Panc1 (cell line): ENCODE data around the gene FBRS. TPM values are rescaled to one million over a fixed set of nuclear protein-coding genes. Genes with fewer than 3 reads are reported as not detected.

Experiments
- ATAC-seq: fragments of 200-7000 bp; cut with Tn5 transposase; 2 replicates; pipeline ENCODE4 v1.9.1; 2020; ENCODE audit warnings: mild to moderate bottlenecking, moderate library complexity
- BruUV-seq: library from RNA; stranded (reverse); fragments of 400-500 nt; replicated peaks from 2 replicates; lab custom pipeline; 2021; lab: Mats Ljungman, UMichigan
- CTCF ChIA-PET: fragments of 300-600 bp; sonication (Branson Sonifier 250); formaldehyde crosslinking; loops from one replicate; lab custom pipeline; 2022; ENCODE audit warnings: antibody characterized with exemption; lab: Charles Lee
- POLR2A ChIA-PET: fragments of 300-600 bp; sonication (Branson Sonifier 250); formaldehyde crosslinking; loops from one replicate; lab custom pipeline; 2022; ENCODE audit warnings: antibody characterized with exemption; lab: Charles Lee
- DNase-seq: peaks from one replicate; pipeline ENCODE4 v3.0.0-alpha.2; 2010; ENCODE audit warnings: low read depth, low spot score
- H3K27ac ChIP-seq: 2 replicates; pipeline ENCODE4 v1.5.1; 2011; ENCODE audit warnings: mild to moderate bottlenecking, low read length, inconsistent platforms
- H3K27me3 ChIP-seq: fragments of 200-500 bp; sonication (Bioruptor generic); 2 replicates; pipeline ENCODE4 v1.6.0; 2014; ENCODE audit warnings: low read length, inconsistent platforms; ENCODE audit not compliant: control insufficient read depth, insufficient read depth
- H3K36me3 ChIP-seq: fragments of 200-500 bp; sonication (Bioruptor generic); 2 replicates; pipeline ENCODE4 v1.5.1; 2014; ENCODE audit warnings: inconsistent platforms, mild to moderate bottlenecking, low read length, moderate library complexity; ENCODE audit not compliant: control insufficient read depth, insufficient read depth
- H3K4me1 ChIP-seq: 2 replicates; pipeline ENCODE4 v1.5.1; 2011; ENCODE audit warnings: inconsistent platforms, mild to moderate bottlenecking, low read length, moderate library complexity; ENCODE audit not compliant: control insufficient read depth, insufficient read depth
- H3K4me3 ChIP-seq, 2 experiments: 2 replicates each; pipeline ENCODE4 v1.5.1; 2011 to 2012; ENCODE audit warnings: low read depth in 2 of 2, low read length in 2 of 2, mild to moderate bottlenecking in 2 of 2, inconsistent platforms in 1 of 2, moderate library complexity in 1 of 2
- H3K9me3 ChIP-seq: fragments of 200-500 bp; sonication (Bioruptor generic); 2 replicates; pipeline ENCODE4 v1.5.1; 2014; ENCODE audit warnings: low read depth, mild to moderate bottlenecking, inconsistent platforms, low read length, moderate library complexity; ENCODE audit not compliant: control insufficient read depth, insufficient read depth
- CTCF ChIP-seq: fragments of 450-650 bp; IDR thresholded peaks from 2 replicates; pipeline ENCODE4 v1.5.1; 2017; ENCODE audit warnings: mild to moderate bottlenecking
- POLR2AphosphoS5 ChIP-seq: IDR thresholded peaks from 2 replicates; pipeline ENCODE4 v1.6.1; 2012; ENCODE audit warnings: mild to moderate bottlenecking, low read depth, low read length, moderate library complexity
- REST ChIP-seq, 2 experiments: IDR thresholded peaks; 2 replicates each; pipeline ENCODE4 v1.6.1; 2011 to 2012; ENCODE audit warnings: low read depth in 2 of 2, control low read depth in 1 of 2, low read length in 1 of 2, mild to moderate bottlenecking in 1 of 2, moderate library complexity in 1 of 2; ENCODE audit not compliant: insufficient read depth in 1 of 2
- SIN3A ChIP-seq: IDR thresholded peaks from 2 replicates; pipeline ENCODE4 v1.6.1; 2012; ENCODE audit warnings: low read depth, mild to moderate bottlenecking, low read length, moderate library complexity, borderline replicate concordance; ENCODE audit not compliant: insufficient read depth
- TCF7L2 ChIP-seq: IDR thresholded peaks from 2 replicates; pipeline ENCODE4 v1.6.1; 2011; ENCODE audit warnings: mild to moderate bottlenecking, low read depth, low read length, inconsistent platforms
- in situ Hi-C: cut with HindIII; loops from 2 replicates; pipeline ENCODE4 v1.10.0; 2016; ENCODE audit warnings: low sequenced_read_pairs, low pct_unique_long_range_greater_than_20kb
- intact Hi-C: fragments of 100-400 bp; cut with micrococcal nuclease; formaldehyde crosslinking; loops from one replicate; pipeline ENCODE4 v1.10.0; 2022; ENCODE audit not compliant: unreplicated experiment
- total RNA-seq: library from RNA; stranded (reverse); gene quantifications from one replicate; pipeline ENCODE4 v1.2.1, GENCODE V29; 2021; ENCODE audit not compliant: unreplicated experiment

Gene FBRS
- total RNA-seq, 1 experiment from 2014 or later: 103 TPM

- BruUV-seq: no TSS peak
- POLR2A ChIA-PET: no interaction called here
- no peak overlapping the region for H3K4me3 ChIP-seq
- TF ChIP-seq SIN3A (no peak), REST (IDR thresholded peaks at IDR 0.05; ENCODE audit: insufficient read depth in 1 of 2, low read depth in 2 of 2, low read length in 1 of 2) (no peak), CTCF (no peak), POLR2AphosphoS5 (no peak), TCF7L2 (no peak)
- H3K4me1 ChIP-seq: peaks cover 2% of the 10 kb centered on the region; the same call in 1 of the 2 replicates
- no peak overlapping the region for H3K27ac ChIP-seq
- H3K27me3 ChIP-seq: no peaks in the 10 kb centered on the region
- intact Hi-C loops: no loop called here
- H3K36me3 ChIP-seq: no peaks in the 10 kb centered on the region
- in situ Hi-C loops: no loop called here
- H3K9me3 ChIP-seq: no peaks in the 10 kb centered on the region
- DNase-seq: no peak
- CTCF ChIA-PET: no interaction called here
- ATAC-seq: no peak
Measured at GRCh38 chr16:30623536-30624283, 34.5 kb upstream of the FBRS start.

- POLR2A ChIA-PET: no interaction called here
- no TSS peak for BruUV-seq
- CTCF ChIA-PET: interaction anchor here (0.6 to 1.1 kb wide), 2 partner anchors 45 to 196 kb away, joined by 5 to 7 read pairs; partner anchors contain the start of gene DCTPP1
- ATAC-seq: no peak
- intact Hi-C loops (loop anchor here (5.0 kb wide), 1 partner anchor 194 kb away; the partner anchor contains the start of gene DCTPP1), in situ Hi-C loops (no loop called here)
- H3K36me3 ChIP-seq: no peaks in the 10 kb centered on the region
- H3K9me3 ChIP-seq: no peaks in the 10 kb centered on the region
- H3K27me3 ChIP-seq: no peaks in the 10 kb centered on the region
- no peak for DNase-seq
- peaks cover 3% of the 10 kb centered on the region; the same call in 1 of the 2 replicates for H3K4me1 ChIP-seq
- H3K4me3 ChIP-seq: no peak overlapping the region
- H3K27ac ChIP-seq: no peak overlapping the region
- TF ChIP-seq CTCF (no peak), TCF7L2 (no peak), POLR2AphosphoS5 (no peak), SIN3A (no peak), REST (IDR thresholded peaks at IDR 0.05; ENCODE audit: insufficient read depth in 1 of 2, low read depth in 2 of 2, low read length in 1 of 2) (no peak)
Measured at GRCh38 chr16:30626236-30626635, 32.0 kb upstream of the FBRS start.
